Upper lobe of left lung (tissue), 6 donors: ENCODE data around the gene C4BPB. TPM values are rescaled to one million over a fixed set of nuclear protein-coding genes. Genes with fewer than 3 reads are reported as not detected.

Source experiments
- ATAC-seq, 2 donors: fragments of 200-7000 bp; cut with Tn5 transposase; one replicate each; pipeline ENCODE4 v1.9.1; 2022; ENCODE audit warnings: mild to moderate bottlenecking in 2 of 2, moderate library complexity in 2 of 2; ENCODE audit not compliant: low FRiP score in 2 of 2
- DNase-seq, 2 donors: peaks; one replicate each; pipeline ENCODE4 v3.0.0-alpha.2; 2019 to 2020
- H3K27ac ChIP-seq, 4 donors: fragments of 200-600 bp; sonication (generic); one replicate each; pipeline ENCODE4 v1.5.1; 2016 to 2019
- H3K27me3 ChIP-seq, 4 donors: fragments of 200-600 bp; sonication (generic); one replicate each; pipeline ENCODE4 v1.5.1; 2017 to 2019
- H3K36me3 ChIP-seq, 4 donors: fragments of 200-600 bp; sonication (generic); one replicate each; pipeline ENCODE4 v1.5.1; 2016 to 2019
- H3K4me1 ChIP-seq, 4 donors: fragments of 200-600 bp; sonication (generic); one replicate each; pipeline ENCODE4 v1.5.1; 2018 to 2019
- H3K4me3 ChIP-seq, 4 donors: fragments of 200-600 bp; sonication (generic); one replicate each; pipeline ENCODE4 v1.5.1; 2017 to 2019; ENCODE audit warnings: mild to moderate bottlenecking in 2 of 4, moderate library complexity in 1 of 4
- H3K9me3 ChIP-seq, 4 donors: fragments of 200-600 bp; sonication (generic); one replicate each; pipeline ENCODE4 v1.5.1; 2018 to 2019
- CTCF ChIP-seq, 6 experiments: fragments of 450-650 bp in 4 of 6; fragments of 200-600 bp in 2 of 6; sonication (generic) in 2 of 6; IDR thresholded peaks; one replicate each; pipeline ENCODE4 v1.5.1; 2016 to 2019; ENCODE audit warnings: antibody characterized with exemption in 6 of 6
- EP300 ChIP-seq, 4 donors: sonication (generic); formaldehyde crosslinking; IDR thresholded peaks; one replicate each; pipeline ENCODE4 v1.5.1; 2017; ENCODE audit warnings: antibody characterized with exemption in 4 of 4, control low read depth in 2 of 4
- POLR2A ChIP-seq, 4 donors: fragments of 450-650 bp; IDR thresholded peaks; one replicate each; pipeline ENCODE4 v1.5.1; 2016 to 2017; ENCODE audit warnings: antibody characterized with exemption in 4 of 4, mild to moderate bottlenecking in 2 of 4
- POLR2AphosphoS5 ChIP-seq, 2 donors: sonication (generic); formaldehyde crosslinking; IDR thresholded peaks; one replicate each; pipeline ENCODE4 v1.5.1; 2017; ENCODE audit warnings: antibody characterized with exemption in 2 of 2
- WGBS, 2 donors: methylation state at CpG; one replicate each; pipeline ENCODE4 v1.1.5; 2017 to 2018; 5-methylcytosine and 5-hydroxymethylcytosine counted together
- total RNA-seq, 6 donors: library from RNA; depleted of rRNA in 4 of 6; stranded (reverse); fragments of >200 nt in 4 of 6; gene quantifications; one replicate each; pipeline versions ENCODE4 v1.1.0 to v1.2.1, GENCODE V29; 2016 to 2021
- donor health status: DM: no; HTN: no; CAD: no; lungs with moderate emphysema.
- donor health status: DM: no; HTN: yes; CAD: no; lungs with severe emphysema.

The C4BPB gene
- total RNA-seq, 6 donors from 2014 or later = 1.1 to 40.9 (median 9.2) TPM

GRCh38 chr1:207067665-207068064 is 21.0 kb upstream of the C4BPB start:
- no peak overlapping the region for H3K4me3 ChIP-seq
- peaks cover 0 to 80% (median 34%) of the 10 kb centered on the region in 4 donors for H3K36me3 ChIP-seq
- H3K9me3 ChIP-seq = no peaks in the 10 kb centered on the region
- H3K4me1 ChIP-seq = peaks cover 0 to 5% (median 5%) of the 10 kb centered on the region in 4 donors
- TF ChIP-seq CTCF (IDR thresholded peaks at IDR 0.05) (no peak), POLR2AphosphoS5 (IDR thresholded peaks at IDR 0.05) (no peak), POLR2A (IDR thresholded peaks at IDR 0.05) (no peak), EP300 (IDR thresholded peaks at IDR 0.05) (no peak)
- DNase-seq (no peak), ATAC-seq (no peak)
- H3K27ac ChIP-seq = no peak overlapping the region
- WGBS, 2 donors = 82 to 85% methylated on average over 5 of the region's 5 CpGs
- no peaks in the 10 kb centered on the region for H3K27me3 ChIP-seq

GRCh38 chr1:207069061-207069460 is 19.6 kb upstream of the C4BPB start:
- no peak for TF ChIP-seq CTCF (IDR thresholded peaks at IDR 0.05)
- peak in 1 of 2 donors; percentile 43 for TF ChIP-seq POLR2AphosphoS5 (IDR thresholded peaks at IDR 0.05)
- no peak for TF ChIP-seq EP300 (IDR thresholded peaks at IDR 0.05)
- H3K4me3 ChIP-seq = no peak overlapping the region
- H3K27ac ChIP-seq = peak overlapping the region in 2 of 4 donors; percentile 39 to 68
- ATAC-seq (peak in 1 of 2 donors; percentile 42), DNase-seq (peak in 1 of 2 donors; percentile 64)
- H3K36me3 ChIP-seq = peaks cover 0 to 67% (median 30%) of the 10 kb centered on the region in 4 donors
- peaks cover 0 to 5% (median 4%) of the 10 kb centered on the region in 4 donors for H3K4me1 ChIP-seq
- no peaks in the 10 kb centered on the region for H3K27me3 ChIP-seq
- no peaks in the 10 kb centered on the region for H3K9me3 ChIP-seq
- WGBS, 2 donors = 48 to 70% methylated on average over 3 of the region's 3 CpGs

- 79 to 100% methylated on average over 2 to 4 of the region's 5 CpGs for WGBS, 2 donors
- TF ChIP-seq POLR2A (IDR thresholded peaks at IDR 0.05) (no peak), POLR2AphosphoS5 (IDR thresholded peaks at IDR 0.05) (no peak), CTCF (IDR thresholded peaks at IDR 0.05) (no peak), EP300 (IDR thresholded peaks at IDR 0.05) (no peak)
- no peak for ATAC-seq
- Histone ChIP-seq H3K4me3 (no peak overlapping the region), H3K27me3 (no peaks in the 10 kb centered on the region), H3K9me3 (no peaks in the 10 kb centered on the region), H3K4me1 (peaks cover 0 to 5% (median 0%) of the 10 kb centered on the region in 4 donors), H3K36me3 (peaks cover 0 to 59% (median 29%) of the 10 kb centered on the region in 4 donors), H3K27ac (peak overlapping the region; percentile 13 to 69 (median 53))
- peak in 1 of 2 donors; percentile 20 for DNase-seq
Measured at GRCh38 chr1:207069858-207070506, 18.7 kb upstream of the C4BPB start.

GRCh38 chr1:207070811-207071210 is 17.8 kb upstream of the C4BPB start:
- H3K4me3 ChIP-seq = no peak overlapping the region
- no peaks in the 10 kb centered on the region for H3K9me3 ChIP-seq
- H3K27me3 ChIP-seq = no peaks in the 10 kb centered on the region
- peaks cover 0 to 51% (median 22%) of the 10 kb centered on the region in 4 donors for H3K36me3 ChIP-seq
- WGBS, 2 donors = 77 to 81% methylated on average over 4 of the region's 4 CpGs
- peaks cover 0 to 5% (median 0%) of the 10 kb centered on the region in 4 donors for H3K4me1 ChIP-seq
- TF ChIP-seq POLR2AphosphoS5 (IDR thresholded peaks at IDR 0.05) (no peak), EP300 (IDR thresholded peaks at IDR 0.05) (no peak), CTCF (IDR thresholded peaks at IDR 0.05) (no peak), POLR2A (IDR thresholded peaks at IDR 0.05) (no peak)
- H3K27ac ChIP-seq = peak overlapping the region in 3 of 4 donors; percentile 13 to 69 (median 68)
- ATAC-seq (no peak), DNase-seq (no peak)

GRCh38 chr1:207071426-207071825 is 17.2 kb upstream of the C4BPB start:
- 87 to 91% methylated on average over 6 of the region's 6 CpGs for WGBS, 2 donors

More at GRCh38 chr1:207071426-207071825, 17.2 kb upstream of the C4BPB start:
- Histone ChIP-seq H3K4me1 (peaks cover 0 to 5% (median 0%) of the 10 kb centered on the region in 4 donors), H3K27ac (no peak overlapping the region), H3K9me3 (no peaks in the 10 kb centered on the region), H3K36me3 (peaks cover 0 to 45% (median 22%) of the 10 kb centered on the region in 4 donors), H3K4me3 (no peak overlapping the region), H3K27me3 (no peaks in the 10 kb centered on the region)
- DNase-seq = no peak
- no peak for ATAC-seq
- TF ChIP-seq POLR2A (IDR thresholded peaks at IDR 0.05) = no peak
- TF ChIP-seq EP300 (IDR thresholded peaks at IDR 0.05) = no peak
- TF ChIP-seq POLR2AphosphoS5 (IDR thresholded peaks at IDR 0.05) = no peak
- TF ChIP-seq CTCF (IDR thresholded peaks at IDR 0.05) = no peak
